OCI-LY3 (cell line): ENCODE measurements around the gene CHSY3.

Experiments
- EZH2phosphoT487 ChIP-seq: fragments of 200-600 bp; shearing (Covaris generic); IDR thresholded peaks from 2 replicates; pipeline ENCODE4 v1.6.1; 2018; ENCODE audit warnings: antibody characterized with exemption, mixed run types, low read depth
- TF ChIP-seq, protein P1 (sequence below): fragments of 200-600, 300-600 bp; sonication (generic); IDR thresholded peaks from 2 replicates; pipeline ENCODE4 v1.5.1; 2014; ENCODE audit warnings: antibody characterized with exemption, low read length, low read depth

GRCh38 chr5:129991780-129992179 lies 87.5 kb downstream of the CHSY3 start:
- TF ChIP-seq, protein P1, sequence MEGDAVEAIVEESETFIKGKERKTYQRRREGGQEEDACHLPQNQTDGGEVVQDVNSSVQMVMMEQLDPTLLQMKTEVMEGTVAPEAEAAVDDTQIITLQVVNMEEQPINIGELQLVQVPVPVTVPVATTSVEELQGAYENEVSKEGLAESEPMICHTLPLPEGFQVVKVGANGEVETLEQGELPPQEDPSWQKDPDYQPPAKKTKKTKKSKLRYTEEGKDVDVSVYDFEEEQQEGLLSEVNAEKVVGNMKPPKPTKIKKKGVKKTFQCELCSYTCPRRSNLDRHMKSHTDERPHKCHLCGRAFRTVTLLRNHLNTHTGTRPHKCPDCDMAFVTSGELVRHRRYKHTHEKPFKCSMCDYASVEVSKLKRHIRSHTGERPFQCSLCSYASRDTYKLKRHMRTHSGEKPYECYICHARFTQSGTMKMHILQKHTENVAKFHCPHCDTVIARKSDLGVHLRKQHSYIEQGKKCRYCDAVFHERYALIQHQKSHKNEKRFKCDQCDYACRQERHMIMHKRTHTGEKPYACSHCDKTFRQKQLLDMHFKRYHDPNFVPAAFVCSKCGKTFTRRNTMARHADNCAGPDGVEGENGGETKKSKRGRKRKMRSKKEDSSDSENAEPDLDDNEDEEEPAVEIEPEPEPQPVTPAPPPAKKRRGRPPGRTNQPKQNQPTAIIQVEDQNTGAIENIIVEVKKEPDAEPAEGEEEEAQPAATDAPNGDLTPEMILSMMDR: no peak
- no peak for TF ChIP-seq EZH2phosphoT487
